Stimulated activated CD8-positive, alpha-beta memory T cell treated with anti-CD3 and anti-CD28 coated beads, Interleukin-7, amount 100 ng/mL, for 48 hours (primary cell): ENCODE measurements around the gene GMDS.

Experiments
- DNase-seq, 2 donors: peaks; one replicate each; pipeline ENCODE4 v3.0.0-alpha.2; 2020; ENCODE audit warnings: low read depth in 1 of 2; ENCODE audit errors: extremely low read depth in 1 of 2

GMDS gene

DNA sequence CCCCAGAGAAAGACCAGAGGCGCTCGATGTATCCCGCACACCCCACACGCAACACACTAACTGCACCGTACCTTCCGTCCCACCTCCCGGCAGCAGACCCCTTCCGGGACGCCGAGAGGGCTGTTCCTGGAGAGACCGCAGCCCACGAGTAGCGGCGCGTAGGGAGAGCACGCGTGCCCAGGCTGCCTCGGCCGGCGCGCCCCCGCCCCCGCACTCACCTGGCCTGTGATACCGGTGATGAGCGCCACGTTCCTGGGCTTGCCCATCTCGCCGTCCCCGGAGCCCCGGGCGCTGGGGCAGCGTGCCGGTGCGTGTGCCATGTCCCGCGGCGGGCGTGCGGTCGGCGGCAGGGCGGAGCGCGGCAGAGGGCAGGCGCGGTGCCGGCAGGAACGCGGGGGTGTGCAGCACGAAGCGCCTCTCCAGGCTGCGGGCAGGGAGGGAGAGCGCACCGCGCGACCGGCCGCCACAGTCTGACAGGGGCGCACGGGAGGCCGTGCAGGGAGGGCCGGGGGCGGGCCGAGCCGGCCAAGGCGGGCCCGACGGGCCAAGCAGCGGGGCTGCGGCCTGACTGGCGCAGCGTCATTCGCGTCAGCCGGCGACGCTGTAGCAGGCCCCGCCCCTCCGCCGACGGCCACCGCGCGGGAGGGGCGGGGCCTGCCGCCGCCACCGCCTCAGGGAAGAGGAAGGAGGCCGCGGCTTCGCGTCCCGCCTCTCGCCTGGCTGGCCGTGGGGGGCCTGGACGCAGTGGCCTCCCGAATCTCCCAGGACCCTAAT is at the start of gene GMDS:
GMDS (minus strand) TSS at position 503 of the 774 bp plus-strand sequence.
- DNase-seq, result peak; percentile 59 to 64

DNA sequence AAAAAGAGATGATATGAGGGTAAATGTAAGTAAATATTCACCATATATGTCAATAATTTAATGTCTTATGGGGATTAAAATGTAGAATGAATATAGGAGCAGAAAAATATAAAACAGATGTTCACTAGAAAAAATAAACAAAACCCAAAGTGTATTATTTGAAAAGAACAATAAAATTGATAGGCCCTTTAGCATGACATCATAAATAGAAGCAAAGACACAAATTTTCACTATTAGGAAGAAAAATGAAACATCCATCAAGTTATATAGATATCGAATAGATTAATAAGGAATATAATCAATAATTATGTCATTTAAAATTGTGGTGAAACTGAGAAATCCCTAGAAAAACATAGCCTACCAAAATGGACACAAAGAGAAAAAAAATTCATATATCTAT is 40.1 kb upstream of the GMDS start:
- DNase-seq, result no peak

DNA sequence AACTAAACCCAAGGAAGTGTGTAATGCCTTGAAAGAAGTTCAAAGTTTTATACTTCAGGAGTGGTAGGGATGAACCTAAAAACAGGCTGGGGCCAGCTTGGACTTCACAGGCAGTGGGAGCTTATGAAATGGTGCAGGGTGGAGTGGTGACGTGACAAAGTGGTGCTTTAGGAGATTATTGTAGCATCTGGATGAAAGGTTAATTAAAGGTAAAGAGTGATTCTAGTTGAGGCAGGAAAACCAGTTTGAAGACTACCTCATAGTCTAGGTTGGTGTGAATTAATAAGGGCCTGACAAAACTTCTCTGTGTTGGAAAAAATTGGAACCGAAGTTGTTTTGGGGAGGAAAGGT is 30.5 kb upstream of the GMDS start:
- no peak for DNase-seq

DNA sequence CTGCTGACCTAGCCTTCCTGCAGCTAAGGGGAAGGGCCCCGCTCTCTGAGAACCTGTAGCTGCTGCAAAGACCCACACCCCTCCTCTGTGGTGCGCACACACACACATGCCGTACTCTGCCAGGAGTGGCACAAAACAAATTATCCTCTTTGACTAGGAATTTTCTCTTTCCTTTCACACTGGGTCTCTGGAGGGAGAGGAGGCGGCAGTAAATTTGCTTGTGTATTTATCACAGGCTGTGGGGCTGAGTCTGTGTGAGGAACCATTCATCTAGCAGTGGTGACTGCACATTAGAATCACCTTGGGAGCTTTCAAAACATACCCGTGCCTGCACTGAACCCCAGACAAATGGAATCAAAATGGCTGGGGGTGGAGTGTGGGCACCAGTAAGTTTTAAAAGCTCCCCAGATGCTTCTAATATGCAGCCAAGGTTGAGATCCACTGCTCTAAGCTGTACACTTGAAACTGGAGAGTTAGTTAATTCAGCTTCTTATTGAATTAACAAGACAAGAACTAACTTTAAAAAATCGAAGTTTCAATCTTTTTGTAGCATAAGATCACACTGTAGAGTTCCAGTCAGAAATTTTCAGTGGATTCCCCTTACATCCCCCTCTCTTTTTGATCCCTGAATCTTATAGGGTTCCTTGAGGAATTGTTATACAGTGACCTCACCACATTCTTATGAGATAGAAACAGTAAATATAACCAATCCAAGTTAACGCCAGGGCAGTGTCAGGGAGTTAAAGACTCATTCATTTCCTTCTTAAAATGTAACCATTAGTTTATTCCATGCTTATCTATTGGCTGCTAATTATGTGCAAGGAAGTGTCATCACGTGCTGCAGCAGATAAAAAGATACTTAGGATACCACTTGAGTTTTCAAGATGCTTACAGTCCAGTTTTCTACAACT is 29.8 kb upstream of the GMDS start:
- DNase-seq, result no peak

DNA sequence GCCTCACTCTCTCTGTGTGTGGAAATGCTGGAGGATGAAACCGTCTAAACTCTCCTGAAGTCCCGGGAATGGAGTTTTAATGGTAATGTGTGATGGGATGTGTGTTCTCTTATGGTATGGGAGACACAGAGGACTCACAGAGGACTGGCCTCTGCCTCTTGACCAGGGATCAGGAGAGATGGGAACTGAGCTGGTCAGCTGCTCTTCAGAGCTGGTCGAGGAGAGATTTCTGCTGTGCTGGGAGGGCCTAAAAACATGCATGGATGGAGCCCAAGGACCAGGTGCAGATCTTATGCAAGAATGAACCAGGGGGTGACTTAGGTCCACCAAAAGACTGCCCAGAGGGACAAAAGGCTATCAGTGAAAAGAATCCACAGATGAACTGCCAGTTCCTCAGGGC is 27.3 kb upstream of the GMDS start:
- no peak for DNase-seq

DNA sequence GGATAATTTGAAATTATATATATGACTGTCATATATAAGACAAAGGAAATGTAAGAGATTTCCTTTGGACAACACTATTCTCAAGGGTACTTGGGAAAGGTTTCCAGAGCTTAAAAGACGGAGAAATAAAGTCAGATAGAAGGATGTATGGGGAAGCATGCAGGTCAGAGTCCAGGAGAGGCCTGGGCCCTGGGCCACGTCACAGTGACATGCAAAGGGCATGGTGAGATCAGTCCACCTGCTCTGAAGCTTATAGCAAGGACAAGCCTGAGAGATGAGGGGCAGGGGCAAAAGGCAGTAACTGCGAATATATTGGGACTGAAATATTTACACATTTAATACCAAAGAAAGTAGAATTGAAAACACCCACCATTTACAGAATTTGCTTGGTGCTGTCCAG is 24.6 kb upstream of the GMDS start:
- no peak for DNase-seq

DNA sequence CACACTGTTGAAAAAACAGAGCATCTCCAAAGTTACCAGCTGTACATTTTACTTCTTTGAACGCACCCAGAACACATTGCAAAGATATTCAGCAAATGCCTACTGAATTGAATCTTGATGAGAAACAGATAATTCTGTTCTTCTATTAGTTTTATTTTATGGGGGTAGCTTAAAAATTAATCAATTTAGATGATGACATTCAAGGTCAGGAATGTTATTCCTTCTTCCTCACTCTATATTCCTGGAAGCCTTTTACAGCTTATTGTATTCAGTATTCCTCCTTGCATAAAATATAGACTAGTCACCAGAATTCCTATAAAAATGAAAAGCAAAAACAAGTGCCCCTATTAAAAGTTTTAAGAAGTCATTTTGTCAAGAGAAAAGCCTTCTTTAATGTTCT is 21.4 kb upstream of the GMDS start:
- no peak for DNase-seq

DNA sequence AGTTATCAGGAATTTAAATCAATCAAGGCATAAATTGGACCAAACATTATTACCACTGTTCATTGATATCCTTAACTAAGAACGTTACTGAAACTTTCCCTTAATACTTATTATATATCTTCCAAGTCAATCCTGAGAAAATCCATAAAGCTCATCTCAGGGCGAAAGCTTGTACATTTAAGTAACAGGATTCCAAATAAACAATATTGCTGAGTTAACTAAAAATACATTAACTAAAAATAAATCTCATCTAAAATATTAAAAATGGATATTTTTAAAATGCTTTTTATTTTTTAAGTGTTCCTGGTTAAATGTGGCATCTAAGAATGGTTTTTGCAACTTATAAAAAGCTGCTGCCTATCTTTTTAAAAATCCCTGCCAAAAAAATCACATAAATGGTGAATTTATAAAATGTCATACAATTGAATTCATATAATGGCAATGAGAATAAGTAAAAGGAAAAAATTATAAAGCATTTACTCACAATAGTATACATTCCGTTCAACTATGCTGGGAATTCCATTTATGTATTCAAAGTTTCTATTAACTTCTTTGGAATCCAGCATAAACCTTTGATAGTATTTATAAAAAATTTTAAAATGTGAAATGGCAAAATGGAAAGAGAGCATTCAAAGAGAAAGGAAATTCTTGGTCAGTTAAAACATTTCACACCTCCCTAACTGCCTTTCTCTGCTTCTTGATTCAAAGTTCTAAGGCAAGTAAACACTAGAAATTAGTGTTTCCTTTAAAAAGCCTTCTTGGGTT is 20.8 kb upstream of the GMDS start:
- DNase-seq, result no peak

DNA sequence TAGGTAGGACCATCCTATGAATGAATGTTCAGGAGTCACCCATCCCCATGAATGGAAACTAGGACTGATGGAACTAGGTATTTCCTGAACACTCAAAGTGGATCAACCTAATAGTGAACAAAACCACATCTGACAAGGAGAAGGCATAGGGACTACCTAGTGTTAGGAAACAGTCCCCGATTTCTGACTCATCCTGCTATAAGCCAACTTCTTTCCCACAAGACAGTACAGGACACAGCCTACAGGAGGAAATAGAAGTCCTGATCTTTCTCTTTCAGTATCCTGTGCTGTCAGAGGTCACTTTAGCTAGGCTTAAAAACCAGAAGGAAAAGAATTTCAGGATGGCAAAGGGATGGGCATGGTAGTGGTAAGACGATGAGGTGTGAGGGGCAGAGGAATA is 19.5 kb upstream of the GMDS start:
- DNase-seq, result no peak

DNA sequence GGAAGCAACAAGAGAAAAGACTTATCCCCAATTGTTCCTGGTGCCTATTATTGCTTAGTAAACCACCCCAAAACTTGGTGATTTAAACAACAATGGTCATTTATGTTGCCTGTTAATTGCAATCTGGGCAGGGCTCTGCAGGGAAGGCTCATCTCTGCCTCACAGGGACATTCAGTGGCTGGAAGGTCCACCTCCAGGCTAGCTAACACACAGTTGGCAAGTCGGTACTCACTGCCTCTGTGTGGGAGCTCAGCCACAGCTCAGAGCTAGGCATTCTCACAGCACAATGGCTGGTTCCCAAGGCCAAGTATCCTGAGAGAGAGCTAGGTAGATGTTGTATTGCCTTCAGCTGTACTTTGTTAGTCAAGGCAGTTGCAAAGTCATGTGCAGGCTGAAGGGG is 18.5 kb upstream of the GMDS start:
- no peak for DNase-seq

DNA sequence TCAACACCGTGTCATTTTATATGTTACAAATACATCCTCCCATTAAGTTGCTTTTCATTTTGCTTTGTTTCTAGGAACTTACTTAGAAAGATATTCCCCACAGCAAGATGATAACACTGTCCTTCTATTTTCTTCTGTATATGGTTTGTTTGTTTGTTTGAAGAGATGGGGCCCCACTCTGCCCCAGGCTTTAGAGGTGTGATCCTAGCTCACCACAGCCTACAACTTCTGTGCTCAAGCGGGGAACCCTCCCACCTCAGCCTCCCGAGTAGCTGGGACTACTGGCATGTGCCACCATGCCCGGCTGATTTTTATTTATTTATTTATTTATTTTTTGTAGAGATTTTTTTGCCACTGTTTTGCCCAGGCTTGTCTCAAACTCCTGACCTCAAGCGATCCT is 14.2 kb upstream of the GMDS start:
- DNase-seq, result no peak

DNA sequence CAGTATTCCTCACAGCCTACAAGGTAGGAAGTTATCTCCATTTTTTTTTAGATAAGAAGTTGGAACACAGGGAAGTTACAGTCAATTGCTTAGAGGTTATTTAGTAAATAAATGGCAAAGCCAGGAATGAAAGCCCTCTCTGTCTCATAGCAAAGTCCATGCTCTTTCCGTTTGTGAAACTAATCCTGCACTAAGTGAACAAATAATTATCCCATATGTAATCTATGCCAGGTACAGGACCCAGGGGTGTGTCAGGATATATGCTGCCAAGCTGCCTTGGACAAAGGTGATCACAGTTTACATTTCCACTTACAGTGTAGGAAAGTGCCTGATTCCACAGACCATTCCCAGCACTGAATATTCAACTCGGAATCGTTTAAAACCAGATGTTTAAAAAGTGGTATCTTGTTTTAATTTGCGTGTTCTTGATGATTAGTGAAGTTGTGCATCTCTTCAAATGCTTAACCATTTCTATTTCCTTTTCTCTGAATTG is 13.6 kb upstream of the GMDS start:
- no peak for DNase-seq

DNA sequence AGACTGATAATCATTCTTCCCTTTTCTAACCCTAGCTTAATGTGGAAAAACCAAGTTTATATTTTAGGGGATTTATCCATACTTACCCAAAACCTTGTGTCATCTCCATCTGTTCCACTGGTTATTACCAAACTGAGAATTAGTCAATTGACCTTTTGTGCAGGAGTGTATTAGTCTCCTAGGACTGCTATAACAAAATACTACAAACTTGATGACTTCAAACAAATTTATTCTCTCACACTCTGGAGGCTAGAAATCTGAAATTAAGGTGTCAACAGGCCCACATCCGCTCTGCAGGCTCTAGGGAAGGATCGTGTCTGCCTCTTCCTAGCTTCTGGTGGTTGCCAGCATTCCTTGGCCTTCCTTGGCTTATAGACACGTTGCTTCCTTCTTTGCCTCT is 12.7 kb upstream of the GMDS start:
- DNase-seq, result no peak

DNA sequence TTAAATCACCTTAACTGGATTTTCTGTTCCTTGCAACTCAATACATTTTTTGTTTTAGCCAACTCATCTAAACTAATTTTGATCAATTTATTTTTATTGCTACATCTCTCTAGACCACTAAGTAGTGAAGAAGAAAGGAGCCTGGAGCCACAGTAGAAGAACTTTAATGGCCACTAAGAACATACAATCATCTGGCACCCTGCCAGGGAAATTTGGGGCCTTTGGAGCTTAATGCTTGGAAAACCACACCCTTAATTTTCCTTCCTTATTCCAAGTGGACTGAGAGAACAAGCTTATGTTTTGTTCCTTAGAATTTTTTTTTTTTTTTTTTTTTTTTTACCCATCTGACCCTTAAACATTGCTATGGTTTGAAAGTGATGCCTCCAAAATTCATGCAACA is 12.0 kb upstream of the GMDS start:
- no peak for DNase-seq

DNA sequence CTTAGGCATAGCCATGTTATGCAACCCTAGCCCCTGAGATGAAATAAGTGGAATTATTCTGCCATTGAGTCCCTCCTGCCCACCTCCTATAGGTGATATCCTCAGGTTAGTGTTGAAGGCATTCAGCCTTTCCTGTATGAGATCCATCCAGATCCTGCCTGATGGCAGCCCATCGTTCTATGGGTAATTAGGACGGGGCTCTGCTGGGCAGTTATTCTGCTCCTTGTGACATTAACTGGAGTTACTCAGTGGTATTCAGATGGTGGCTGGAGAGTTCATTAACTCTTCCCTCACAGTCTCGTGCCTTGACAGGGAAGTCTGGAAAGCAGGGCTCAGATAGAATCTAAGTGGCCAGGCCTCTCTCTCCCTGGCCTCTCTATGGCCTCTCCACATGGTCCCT is 9.3 kb upstream of the GMDS start:
- no peak for DNase-seq

DNA sequence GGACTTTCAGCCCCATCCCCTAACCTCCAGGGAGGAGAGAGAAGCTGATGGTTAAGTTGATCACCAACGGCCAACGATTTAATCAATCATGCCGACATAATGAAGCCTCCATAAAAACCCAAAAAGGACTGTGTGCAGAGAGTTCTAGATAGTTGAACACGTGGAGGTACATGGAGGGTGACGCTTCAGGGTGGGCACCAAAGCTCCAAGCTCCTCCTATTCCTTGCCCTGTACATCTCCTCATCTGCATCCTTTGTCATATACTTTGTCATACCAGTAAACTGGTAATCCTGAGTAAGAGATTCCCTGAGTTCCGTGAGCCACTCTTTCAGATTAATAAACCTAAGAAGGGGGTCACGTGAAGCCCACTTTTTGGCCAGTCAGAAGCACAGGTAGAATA is 3.7 kb upstream of the GMDS start:
- no peak for DNase-seq

DNA sequence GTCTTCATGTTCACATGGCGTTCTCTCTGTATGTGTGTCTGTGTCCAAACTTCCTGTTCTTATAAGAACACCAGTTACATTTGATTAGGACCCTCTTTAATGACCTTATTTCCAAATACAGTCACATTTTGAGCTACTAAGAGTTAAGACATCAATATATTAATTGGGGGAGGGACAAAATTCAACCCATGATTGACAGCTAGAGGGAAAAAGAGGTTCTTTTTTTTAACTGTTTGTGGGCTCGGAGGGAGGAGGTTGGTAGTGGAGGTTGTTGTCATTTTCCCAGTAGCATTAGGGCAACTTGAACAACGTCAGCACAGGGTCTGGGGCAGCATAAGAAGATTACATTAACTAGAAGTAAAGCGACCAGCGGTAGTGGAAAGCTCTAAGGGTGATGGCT is 2.3 kb upstream of the GMDS start:
- no peak for DNase-seq

DNA sequence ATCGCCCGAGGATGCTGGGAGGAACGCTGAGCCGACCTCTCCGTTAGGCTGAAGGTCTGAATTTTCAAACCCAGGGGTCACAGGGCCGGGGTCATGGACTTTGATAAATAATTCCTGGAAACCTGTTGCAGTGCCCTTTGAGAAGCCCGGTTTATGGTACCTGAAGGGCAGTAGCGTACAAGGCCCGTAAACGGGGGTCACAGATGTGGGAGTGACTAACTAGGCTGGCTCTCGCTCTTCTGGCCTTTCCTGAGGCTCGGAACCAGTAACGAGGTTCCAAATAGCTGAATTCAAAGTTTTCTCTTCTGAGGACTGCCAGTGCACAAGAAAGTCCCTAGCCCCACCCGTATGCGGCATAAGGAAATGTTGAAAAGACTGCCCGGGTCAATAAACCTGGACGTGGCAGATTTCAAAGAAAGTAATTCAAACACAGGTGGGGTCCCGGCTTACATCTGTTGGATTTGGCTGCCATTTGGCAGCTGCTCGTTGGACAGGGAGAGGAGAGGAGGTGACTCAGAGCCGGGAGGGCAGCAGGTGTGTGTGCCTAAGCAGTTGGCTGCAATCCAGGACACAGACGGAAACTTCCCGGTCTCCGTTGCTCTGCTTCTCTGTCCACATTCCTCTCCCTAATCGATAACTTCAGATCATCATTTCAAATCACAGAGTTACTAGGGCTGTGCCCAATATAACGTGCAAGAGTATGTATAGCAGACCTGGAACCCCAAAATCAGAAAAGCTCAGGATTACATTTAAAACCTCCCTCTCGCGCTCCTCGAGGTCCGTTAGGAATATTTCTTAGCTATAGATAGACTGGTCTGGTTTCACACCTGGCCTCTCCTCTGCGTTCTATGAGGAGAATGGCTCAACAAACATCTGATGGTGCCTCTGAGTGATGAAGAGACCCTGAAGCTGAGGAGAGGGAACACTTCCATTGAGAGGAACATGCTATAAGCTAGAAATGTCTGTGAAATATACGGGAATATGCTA is 765 bp upstream of the GMDS start:
- peak in 1 of 2 donors; percentile 23 for DNase-seq

DNA sequence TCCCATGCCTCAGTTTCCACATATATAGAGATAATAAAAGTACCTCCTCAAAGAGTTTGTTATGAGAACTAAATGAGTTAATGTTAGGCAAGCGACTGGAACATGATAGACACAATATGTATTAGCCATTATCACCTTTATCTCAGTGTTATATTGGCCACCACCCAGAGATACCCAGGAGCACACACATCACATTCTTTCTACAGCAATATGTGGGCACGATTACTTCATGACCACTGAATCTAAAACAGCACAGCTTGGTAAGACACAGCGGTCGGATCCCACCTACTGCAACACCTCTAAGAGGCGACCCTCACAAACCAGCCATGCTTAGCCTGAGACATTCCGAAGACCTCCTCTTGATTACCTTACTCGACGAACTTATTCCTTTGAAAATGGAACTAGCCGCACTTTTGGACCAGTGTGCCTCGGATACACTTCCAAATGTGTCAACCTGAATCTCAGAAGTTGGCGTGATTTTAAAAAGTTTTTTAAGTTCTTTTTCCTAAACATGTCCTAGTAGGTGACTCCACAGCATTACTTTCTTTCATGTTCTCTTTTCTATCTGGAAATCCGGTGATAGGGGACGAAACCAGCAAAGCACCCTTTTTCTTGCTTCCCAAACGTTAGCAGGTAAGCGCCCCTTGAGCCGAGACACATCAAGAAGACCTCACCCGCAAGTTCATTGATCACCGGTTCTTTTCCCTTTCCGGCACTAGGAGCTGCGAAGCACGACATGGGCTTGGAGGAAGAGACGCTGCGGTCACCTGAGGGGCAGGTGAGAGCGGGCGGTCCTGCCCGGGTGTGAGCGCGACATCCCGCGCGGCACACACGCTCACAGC is 923 bp downstream of the GMDS start:
- peak in 1 of 2 donors; percentile 4 for DNase-seq
